NCI-H345 (cell line): ENCODE measurements around the gene S100A13.
A peak's percentile ranks its signal among the peaks of the same experiment; 100 is the strongest.
"Not testable (repeated sequence)": the region's sequence is repeated elsewhere in the genome, so short reads cannot be mapped to it uniquely, and the experiment has no call there.

Experiments
- DNase-seq: peaks from one replicate; lab custom pipeline; 2025; lab: John Stamatoyannopoulos, UW

The S100A13 gene

GRCh38 chr1:153606194-153606593 is 21.1 kb downstream of the S100A13 start:
- DNase-seq = no peak

DNA sequence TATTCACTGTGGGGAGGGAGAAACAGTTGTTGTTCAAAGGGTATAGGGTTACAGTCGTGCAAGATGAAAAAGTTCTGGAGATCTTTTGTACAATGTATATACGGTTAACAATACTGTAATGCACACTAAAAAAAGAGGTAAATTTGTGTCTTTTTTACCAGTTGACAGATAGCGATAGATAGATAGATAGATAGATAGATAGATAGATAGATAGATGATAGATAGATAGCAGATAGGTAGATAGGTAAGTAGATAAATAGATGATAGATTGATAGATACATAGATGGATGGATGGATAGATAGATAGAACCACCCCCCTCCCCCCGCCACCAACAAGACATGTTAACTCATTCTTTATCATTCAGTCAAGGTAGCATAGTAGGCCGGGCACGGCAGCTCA is 24.6 kb downstream of the S100A13 start:
- no peak for DNase-seq

- no peak for DNase-seq
These were observed 27.5 kb downstream of the S100A13 start for GRCh38 chr1:153599847-153600246.

- DNase-seq = peak; percentile 18
These were observed 28.8 kb downstream of the S100A13 start for GRCh38 chr1:153598309-153599172.

DNA sequence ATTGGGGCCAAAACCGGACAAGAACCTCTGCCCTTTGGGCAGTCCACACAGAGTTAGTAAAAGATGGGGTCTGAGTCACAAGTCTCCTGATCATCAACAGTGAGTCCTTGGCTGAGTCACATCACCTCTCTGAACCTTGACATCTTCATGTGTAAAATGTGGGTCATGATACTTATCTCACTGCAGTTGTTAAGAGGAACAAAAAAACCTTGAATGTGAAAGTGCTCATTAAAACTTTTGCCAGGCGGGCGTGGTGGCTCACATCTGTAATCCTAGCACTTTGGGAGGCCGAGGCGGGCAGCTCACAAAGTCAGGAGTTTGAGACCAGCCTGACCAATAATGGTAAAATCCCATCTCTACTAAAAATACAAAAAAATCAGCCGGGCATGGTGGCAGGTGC is 30.1 kb downstream of the S100A13 start:
- DNase-seq = no peak

GRCh38 chr1:153592748-153593147 is 34.6 kb downstream of the S100A13 start:
- DNase-seq = no peak

DNA sequence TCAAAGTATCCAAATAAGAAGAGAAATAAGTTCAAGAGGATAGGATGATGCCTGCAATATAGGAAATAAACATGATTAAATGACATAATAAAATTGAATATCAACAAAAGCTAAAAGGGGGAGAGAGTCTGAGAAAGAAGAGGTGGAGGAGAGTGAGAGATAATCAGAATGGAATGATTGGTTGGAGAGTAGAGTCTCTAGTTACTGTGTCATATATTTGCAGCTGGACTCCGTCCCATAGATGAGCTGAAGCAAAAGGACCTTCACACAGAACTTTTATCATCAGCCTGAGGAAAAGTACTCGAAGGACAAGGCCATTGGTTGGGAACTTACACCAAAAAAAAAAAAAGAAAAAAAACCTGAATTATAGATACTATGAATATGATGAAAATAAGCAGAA is 38.8 kb downstream of the S100A13 start:
- DNase-seq = no peak

DNA sequence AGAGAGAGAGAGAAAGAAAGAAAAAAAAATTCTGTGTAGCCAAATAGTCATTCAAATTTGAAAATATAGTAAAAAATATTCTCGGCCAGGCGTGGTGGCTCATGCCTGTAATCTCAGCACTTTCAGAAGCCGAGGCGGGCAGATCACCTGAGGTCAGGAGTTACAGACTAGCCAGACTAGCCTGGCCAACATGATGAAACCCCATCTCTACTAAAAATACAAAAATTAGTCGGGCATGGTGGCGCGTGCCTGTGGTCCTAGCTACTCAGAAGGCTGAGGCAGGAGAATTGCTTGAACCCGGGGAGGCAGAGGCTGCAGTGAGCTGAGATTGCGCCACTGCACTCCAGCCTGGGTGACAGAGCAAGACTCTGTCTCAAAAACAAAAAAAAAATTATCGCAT is 39.3 kb downstream of the S100A13 start:
- DNase-seq = not testable (repeated sequence)

GRCh38 chr1:153587314-153587713 is 40.0 kb downstream of the S100A13 start:
- no peak for DNase-seq

- no peak for DNase-seq
These were observed 41.0 kb downstream of the S100A13 start for GRCh38 chr1:153586347-153586746.

GRCh38 chr1:153585006-153585405 is 42.3 kb downstream of the S100A13 start:
- no peak for DNase-seq

GRCh38 chr1:153583976-153584375 is 43.3 kb downstream of the S100A13 start:
- DNase-seq = no peak

DNA sequence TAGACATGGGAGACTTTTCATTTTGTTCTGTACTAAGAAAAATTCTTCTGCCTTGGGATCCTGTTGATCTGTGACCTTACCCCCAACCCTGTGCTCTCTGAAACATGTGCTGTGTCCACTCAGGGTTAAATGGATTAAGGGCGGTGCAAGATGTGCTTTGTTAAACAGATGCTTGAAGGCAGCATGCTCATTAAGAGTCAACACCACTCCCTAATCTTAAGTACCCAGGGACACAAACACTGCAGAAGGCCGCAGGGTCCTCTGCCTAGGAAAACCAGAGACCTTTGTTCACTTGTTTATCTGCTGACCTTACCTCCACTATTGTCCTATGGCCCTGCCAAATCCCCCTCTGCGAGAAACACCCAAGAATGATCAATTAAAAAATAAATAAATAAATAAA is 43.8 kb downstream of the S100A13 start:
- not testable (repeated sequence) for DNase-seq

- DNase-seq = not testable (repeated sequence)
These were observed 44.5 kb downstream of the S100A13 start for GRCh38 chr1:153582836-153583235.

- DNase-seq = no peak
These were observed 48.4 kb downstream of the S100A13 start for GRCh38 chr1:153578936-153579335.

DNA sequence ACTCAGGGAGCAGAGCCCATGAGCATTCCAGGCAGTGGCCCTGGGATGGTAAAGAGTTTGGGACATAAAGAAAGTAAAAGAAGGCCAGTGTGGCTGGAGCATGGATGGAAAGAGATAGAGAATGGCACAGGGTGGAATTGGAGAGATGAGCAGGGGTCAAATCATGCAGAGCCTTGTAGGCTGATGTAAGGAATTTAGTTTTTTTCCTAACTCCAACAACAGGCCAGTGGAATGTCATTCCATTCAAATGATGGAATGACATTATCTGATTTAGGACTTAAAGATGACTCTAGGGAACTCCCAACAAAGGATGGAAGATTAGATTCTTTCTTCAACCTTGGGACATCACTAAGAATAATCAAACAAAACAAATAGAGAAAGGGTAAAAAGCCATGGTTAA is 48.8 kb downstream of the S100A13 start:
- DNase-seq = no peak

DNA sequence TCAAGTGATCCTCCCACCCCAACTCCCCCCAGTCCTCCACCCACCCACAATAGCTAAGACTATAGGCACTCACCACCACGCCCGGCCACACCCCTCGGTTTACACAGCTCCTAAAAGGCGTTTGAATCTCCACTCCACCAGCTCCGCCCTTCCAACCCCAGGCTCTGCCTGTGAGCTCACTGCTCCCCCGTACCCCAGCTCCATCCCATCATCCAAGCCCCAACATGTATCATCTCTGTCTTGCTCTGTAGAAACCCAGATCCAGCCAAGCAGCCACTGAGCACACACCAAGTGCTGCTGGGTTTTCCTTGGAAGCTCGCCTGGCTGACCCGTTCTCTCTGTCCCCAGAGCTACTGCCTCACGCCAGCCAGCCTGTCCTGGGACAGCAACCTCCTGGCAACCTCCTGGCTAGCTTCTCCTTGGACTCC is 49.7 kb downstream of the S100A13 start:
- no peak for DNase-seq

DNA sequence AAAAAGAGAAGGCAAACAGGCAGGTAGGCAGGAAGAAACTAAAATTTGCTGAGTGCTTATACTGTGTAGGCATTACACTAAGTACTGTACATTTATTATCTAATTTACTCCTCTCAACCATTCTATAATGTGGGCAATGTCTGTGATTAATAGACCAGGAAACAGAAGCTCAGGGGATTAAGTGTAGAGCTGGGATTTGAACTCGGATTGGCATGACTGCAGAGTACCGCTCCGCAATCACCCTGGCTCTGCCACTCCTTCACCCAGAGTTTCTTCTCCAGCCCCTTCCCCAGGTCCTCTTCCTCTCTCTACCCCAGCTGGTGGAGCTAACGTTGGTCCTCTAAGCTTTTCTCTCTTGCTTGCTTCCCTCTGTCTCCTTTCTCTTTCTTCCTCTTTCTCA is 50.2 kb downstream of the S100A13 start:
- no peak for DNase-seq

- DNase-seq = not testable (repeated sequence)
These were observed 51.8 kb downstream of the S100A13 start for GRCh38 chr1:153575497-153575896.

GRCh38 chr1:153575081-153575491 is 52.2 kb downstream of the S100A13 start:
- DNase-seq = not testable (repeated sequence)

DNA sequence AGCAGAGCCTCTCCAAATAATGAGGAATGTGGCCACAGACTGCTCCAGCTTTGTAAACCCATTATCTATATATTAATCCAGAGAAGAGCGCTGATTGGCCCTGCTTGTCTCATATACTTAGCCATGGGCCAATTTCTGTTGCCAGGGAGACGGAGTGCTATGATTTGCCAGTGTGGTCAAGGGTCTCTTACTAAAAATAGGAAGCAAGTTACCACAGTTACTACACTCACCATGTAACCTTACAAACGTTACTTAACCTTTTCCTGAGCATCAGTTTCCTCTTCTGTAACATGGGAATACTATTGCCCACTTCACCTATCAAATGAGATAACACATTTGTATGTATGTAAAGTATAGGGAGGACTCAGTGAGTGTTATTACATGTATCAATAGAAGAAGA is 54.0 kb downstream of the S100A13 start:
- DNase-seq = no peak

- DNase-seq = peak; percentile 64
These were observed 54.7 kb downstream of the S100A13 start for GRCh38 chr1:153572569-153573015.

- no peak for DNase-seq
These were observed 55.6 kb downstream of the S100A13 start for GRCh38 chr1:153571706-153572105.

- DNase-seq = no peak
These were observed 56.4 kb downstream of the S100A13 start for GRCh38 chr1:153570874-153571273.
